ENCODE data around the gene NAALADL2.
A peak's percentile ranks its signal among the peaks of the same experiment; 100 is the strongest.

The NAALADL2 gene

DNA sequence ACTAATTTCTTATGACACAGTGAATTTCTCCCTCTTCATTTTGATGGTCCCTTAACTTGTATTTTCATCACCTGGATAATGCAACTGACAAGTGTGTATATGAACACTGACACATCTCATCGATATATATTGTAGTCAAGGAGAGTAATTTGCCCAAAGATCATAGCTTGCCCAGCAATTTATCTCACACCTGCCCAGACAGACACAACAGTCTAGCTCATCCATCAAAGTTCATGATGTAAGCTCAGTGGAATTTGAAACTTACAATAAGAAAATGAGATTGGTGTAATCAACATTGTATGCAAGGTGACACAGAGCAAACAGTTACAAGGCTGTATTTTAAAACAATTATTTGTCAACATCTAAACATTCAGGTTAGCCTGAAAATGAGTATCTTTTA lies 805.8 kb downstream of the NAALADL2 start:
- no peaks in the 10 kb centered on the region for H3K36me3 ChIP-seq (replicated peaks)
- no peaks in the 10 kb centered on the region for H3K27me3 ChIP-seq (replicated peaks)
- no peak overlapping the region for H3K27ac ChIP-seq
- DNase-seq = no peak
- in situ Hi-C loops (cut with HindIII; ENCODE audit: low pct_ligation_motif_present, low sequenced_read_pairs) = no loop called here
- TF ChIP-seq, protein P1, sequence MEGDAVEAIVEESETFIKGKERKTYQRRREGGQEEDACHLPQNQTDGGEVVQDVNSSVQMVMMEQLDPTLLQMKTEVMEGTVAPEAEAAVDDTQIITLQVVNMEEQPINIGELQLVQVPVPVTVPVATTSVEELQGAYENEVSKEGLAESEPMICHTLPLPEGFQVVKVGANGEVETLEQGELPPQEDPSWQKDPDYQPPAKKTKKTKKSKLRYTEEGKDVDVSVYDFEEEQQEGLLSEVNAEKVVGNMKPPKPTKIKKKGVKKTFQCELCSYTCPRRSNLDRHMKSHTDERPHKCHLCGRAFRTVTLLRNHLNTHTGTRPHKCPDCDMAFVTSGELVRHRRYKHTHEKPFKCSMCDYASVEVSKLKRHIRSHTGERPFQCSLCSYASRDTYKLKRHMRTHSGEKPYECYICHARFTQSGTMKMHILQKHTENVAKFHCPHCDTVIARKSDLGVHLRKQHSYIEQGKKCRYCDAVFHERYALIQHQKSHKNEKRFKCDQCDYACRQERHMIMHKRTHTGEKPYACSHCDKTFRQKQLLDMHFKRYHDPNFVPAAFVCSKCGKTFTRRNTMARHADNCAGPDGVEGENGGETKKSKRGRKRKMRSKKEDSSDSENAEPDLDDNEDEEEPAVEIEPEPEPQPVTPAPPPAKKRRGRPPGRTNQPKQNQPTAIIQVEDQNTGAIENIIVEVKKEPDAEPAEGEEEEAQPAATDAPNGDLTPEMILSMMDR (IDR thresholded peaks at IDR 0.05; ENCODE audit: low read depth, low read length, missing control alignments) = no peak
- no peak overlapping the region for H3K4me3 ChIP-seq (ENCODE audit: low read depth, low read length)

DNA sequence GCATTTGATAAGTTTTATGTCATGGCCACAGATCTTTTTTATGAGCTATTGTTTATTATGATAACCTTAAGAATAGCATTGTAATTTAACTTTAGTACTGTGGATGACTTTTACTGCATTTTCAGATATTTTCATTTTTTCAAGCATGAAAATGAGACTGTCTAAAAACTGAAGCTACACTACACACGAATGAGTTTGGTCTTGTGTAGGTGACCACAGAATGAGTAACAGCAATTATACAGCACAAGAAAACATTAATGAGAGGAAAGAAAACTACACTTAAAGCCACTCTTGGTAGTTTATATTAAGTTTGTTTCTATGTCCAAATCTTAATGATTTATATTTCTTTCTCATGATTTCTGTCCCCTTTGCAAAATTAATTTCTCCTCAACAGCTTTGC lies 809.2 kb downstream of the NAALADL2 start:
- TF ChIP-seq, protein P1 (IDR thresholded peaks at IDR 0.05; ENCODE audit: low read depth, low read length, missing control alignments) = no peak
- no peaks in the 10 kb centered on the region for H3K36me3 ChIP-seq (replicated peaks)
- H3K27me3 ChIP-seq (replicated peaks) = no peaks in the 10 kb centered on the region
- no peak overlapping the region for H3K27ac ChIP-seq
- no peak overlapping the region for H3K4me3 ChIP-seq (ENCODE audit: low read depth, low read length)
- DNase-seq = no peak
- in situ Hi-C loops (cut with HindIII; ENCODE audit: low pct_ligation_motif_present, low sequenced_read_pairs) = no loop called here

DNA sequence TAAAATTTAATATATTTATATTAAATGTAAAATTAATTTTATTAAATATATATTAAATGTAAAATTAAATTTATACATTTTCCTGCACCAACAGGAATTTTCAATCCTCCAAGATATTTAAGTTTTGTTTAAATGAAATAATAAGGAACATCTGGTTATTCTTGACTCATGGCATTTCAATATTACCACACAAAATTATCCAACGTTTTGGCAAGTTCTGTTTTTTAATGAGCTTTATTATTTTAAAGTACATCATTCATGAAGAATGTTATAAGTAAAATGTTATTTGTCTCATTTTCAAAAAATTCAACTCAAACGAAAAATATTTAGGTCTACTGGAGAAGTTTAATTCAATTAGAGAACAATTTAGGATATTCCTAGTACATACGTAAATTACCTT lies 811.4 kb downstream of the NAALADL2 start:
- H3K27ac ChIP-seq = no peak overlapping the region
- in situ Hi-C loops (cut with HindIII; ENCODE audit: low pct_ligation_motif_present, low sequenced_read_pairs) = no loop called here
- TF ChIP-seq, protein P1 (IDR thresholded peaks at IDR 0.05; ENCODE audit: low read depth, low read length, missing control alignments) = no peak
- no peak for DNase-seq
- H3K27me3 ChIP-seq (replicated peaks) = no peaks in the 10 kb centered on the region
- H3K4me3 ChIP-seq (ENCODE audit: low read depth, low read length) = no peak overlapping the region
- H3K36me3 ChIP-seq (replicated peaks) = no peaks in the 10 kb centered on the region

DNA sequence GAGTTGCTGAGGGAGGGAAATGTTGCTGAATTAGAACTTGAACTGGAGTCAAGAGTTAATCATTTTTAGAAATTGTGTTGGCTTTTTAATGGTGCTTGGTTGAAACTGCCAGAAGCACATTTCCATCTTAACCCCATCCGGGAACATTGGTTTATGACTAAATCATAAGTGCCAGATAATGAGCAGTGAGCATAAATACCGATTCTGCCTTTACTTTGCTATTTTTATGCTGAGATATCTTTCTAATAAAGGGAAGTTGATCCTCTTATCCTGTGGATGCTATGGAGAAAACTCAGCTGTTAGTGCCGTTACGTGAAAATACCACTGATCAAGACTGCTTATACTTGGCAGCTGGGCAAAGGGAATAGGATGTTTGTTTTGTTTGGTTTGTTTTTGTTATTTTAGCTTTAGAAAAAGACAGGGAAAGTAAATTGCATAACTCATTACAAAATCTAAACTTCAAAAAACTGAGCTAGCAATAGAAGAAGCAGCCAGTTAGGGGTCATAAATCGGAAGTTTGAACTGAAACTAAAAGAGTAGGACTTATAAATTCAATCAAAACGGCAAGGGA lies 813.1 kb downstream of the NAALADL2 start:
- TF ChIP-seq, protein P1 (IDR thresholded peaks at IDR 0.05; ENCODE audit: low read depth, low read length, missing control alignments) = no peak
- no peak for DNase-seq
- Histone ChIP-seq H3K4me3 (ENCODE audit: low read depth, low read length) (peak overlapping the region; percentile 39), H3K36me3 (replicated peaks) (no peaks in the 10 kb centered on the region), H3K27me3 (replicated peaks) (no peaks in the 10 kb centered on the region), H3K27ac (no peak overlapping the region)
- in situ Hi-C loops (cut with HindIII; ENCODE audit: low pct_ligation_motif_present, low sequenced_read_pairs) = no loop called here

DNA sequence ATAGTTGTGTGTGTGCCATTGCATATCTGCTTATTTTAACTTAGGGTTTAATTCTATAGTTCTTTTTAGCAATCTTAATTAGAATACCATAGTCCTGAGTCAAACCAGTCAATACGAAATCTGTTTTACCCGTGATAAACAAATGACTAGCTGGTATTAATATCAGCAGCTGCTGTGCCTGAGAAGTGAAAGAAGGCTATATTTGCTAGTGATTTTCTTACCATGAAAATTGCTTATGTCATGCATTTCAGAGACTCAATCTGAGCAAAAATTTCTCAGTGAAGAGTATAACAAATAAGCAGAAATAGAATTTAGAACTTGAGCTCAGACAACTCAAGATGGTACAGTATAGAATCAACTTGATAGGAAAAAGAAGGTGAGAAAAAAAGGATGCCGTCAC lies 820.4 kb downstream of the NAALADL2 start:
- no peak for DNase-seq
- in situ Hi-C loops (cut with HindIII; ENCODE audit: low pct_ligation_motif_present, low sequenced_read_pairs) = no loop called here
- Histone ChIP-seq H3K27me3 (replicated peaks) (no peaks in the 10 kb centered on the region), H3K36me3 (replicated peaks) (no peaks in the 10 kb centered on the region), H3K4me3 (ENCODE audit: low read depth, low read length) (no peak overlapping the region), H3K27ac (no peak overlapping the region)
- TF ChIP-seq, protein P1 (IDR thresholded peaks at IDR 0.05; ENCODE audit: low read depth, low read length, missing control alignments) = no peak

DNA sequence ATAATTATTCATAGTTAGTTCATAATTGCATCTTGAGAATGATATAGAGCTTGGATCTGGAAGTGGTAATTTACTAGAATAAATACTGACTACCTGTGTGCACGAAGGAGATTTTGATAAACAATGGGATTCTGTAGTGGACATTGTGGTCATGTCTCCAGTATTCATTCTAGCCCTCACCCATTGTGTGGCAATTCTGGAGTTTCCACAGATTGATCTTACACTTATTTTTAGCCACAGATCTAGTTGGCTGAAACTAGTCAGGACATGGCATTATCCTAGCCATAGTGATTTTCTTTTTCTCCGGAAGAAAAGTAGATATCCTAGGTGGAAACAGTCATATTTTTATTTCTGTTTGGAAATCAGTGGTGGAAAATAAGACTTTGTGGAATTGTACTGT lies 833.1 kb downstream of the NAALADL2 start:
- TF ChIP-seq, protein P1 (IDR thresholded peaks at IDR 0.05; ENCODE audit: low read depth, low read length, missing control alignments) = no peak
- Histone ChIP-seq H3K36me3 (replicated peaks) (no peaks in the 10 kb centered on the region), H3K4me3 (ENCODE audit: low read depth, low read length) (no peak overlapping the region), H3K27me3 (replicated peaks) (no peaks in the 10 kb centered on the region), H3K27ac (no peak overlapping the region)
- in situ Hi-C loops (cut with HindIII; ENCODE audit: low pct_ligation_motif_present, low sequenced_read_pairs) = no loop called here
- DNase-seq = no peak
